ENCODE results near the gene PSMB3. TPM values are rescaled to one million over a fixed set of nuclear protein-coding genes. Genes with fewer than 3 reads are reported as not detected.

Gene PSMB3
- total RNA-seq, 1 donor from 2014 or later, result 288 TPM

GRCh38 chr17:38705803-38706504 lies 46.6 kb upstream of the PSMB3 start:
- H3K36me3 ChIP-seq (ENCODE audit: control insufficient read depth, insufficient read depth, low read length), result peaks cover 5% of the 10 kb centered on the region
- H3K27me3 ChIP-seq (ENCODE audit: control insufficient read depth, insufficient read depth, low read length), result no peaks in the 10 kb centered on the region
- DNase-seq (ENCODE audit: low read depth) (no peak), FAIRE-seq (no peak)
- TF ChIP-seq CTCF (IDR thresholded peaks at IDR 0.05; ENCODE audit: insufficient read depth, low read length, severe bottlenecking), result no peak
- H3K4me3 ChIP-seq (ENCODE audit: low read depth, low read length), result peak overlapping the region; percentile 62

GRCh38 chr17:38706505-38707216 lies 45.9 kb upstream of the PSMB3 start:
- no peak for TF ChIP-seq CTCF (IDR thresholded peaks at IDR 0.05; ENCODE audit: insufficient read depth, low read length, severe bottlenecking)
- Histone ChIP-seq H3K27me3 (ENCODE audit: control insufficient read depth, insufficient read depth, low read length) (no peaks in the 10 kb centered on the region), H3K4me3 (ENCODE audit: low read depth, low read length) (peak overlapping the region; percentile 62), H3K36me3 (ENCODE audit: control insufficient read depth, insufficient read depth, low read length) (peaks cover 9% of the 10 kb centered on the region)
- FAIRE-seq, result no peak
- DNase-seq (ENCODE audit: low read depth), result no peak

- no peak for FAIRE-seq
- Histone ChIP-seq H3K27me3 (ENCODE audit: control insufficient read depth, insufficient read depth, low read length) (no peaks in the 10 kb centered on the region), H3K4me3 (ENCODE audit: low read depth, low read length) (no peak overlapping the region), H3K36me3 (ENCODE audit: control insufficient read depth, insufficient read depth, low read length) (peaks cover 16% of the 10 kb centered on the region)
- no peak for DNase-seq (ENCODE audit: low read depth)
- no peak for TF ChIP-seq CTCF (IDR thresholded peaks at IDR 0.05; ENCODE audit: insufficient read depth, low read length, severe bottlenecking)
Measured at GRCh38 chr17:38707678-38708351, 44.7 kb upstream of the PSMB3 start.

GRCh38 chr17:38709104-38709820 lies 43.3 kb upstream of the PSMB3 start:
- no peak for TF ChIP-seq CTCF (IDR thresholded peaks at IDR 0.05; ENCODE audit: insufficient read depth, low read length, severe bottlenecking)
- H3K27me3 ChIP-seq (ENCODE audit: control insufficient read depth, insufficient read depth, low read length), result no peaks in the 10 kb centered on the region
- peaks cover 20% of the 10 kb centered on the region for H3K36me3 ChIP-seq (ENCODE audit: control insufficient read depth, insufficient read depth, low read length)
- no peak overlapping the region for H3K4me3 ChIP-seq (ENCODE audit: low read depth, low read length)
- FAIRE-seq (no peak), DNase-seq (ENCODE audit: low read depth) (no peak)

GRCh38 chr17:38709864-38710603 lies 42.5 kb upstream of the PSMB3 start:
- Histone ChIP-seq H3K4me3 (ENCODE audit: low read depth, low read length) (no peak overlapping the region), H3K27me3 (ENCODE audit: control insufficient read depth, insufficient read depth, low read length) (no peaks in the 10 kb centered on the region), H3K36me3 (ENCODE audit: control insufficient read depth, insufficient read depth, low read length) (peaks cover 20% of the 10 kb centered on the region)
- TF ChIP-seq CTCF (IDR thresholded peaks at IDR 0.05; ENCODE audit: insufficient read depth, low read length, severe bottlenecking), result no peak
- DNase-seq (ENCODE audit: low read depth), result no peak
- FAIRE-seq, result no peak
